Astrocyte of the cerebellum (primary cell): ENCODE results near the gene UPK3A.

ENCODE experiments used
- DNase-seq: peaks from one replicate; pipeline ENCODE4 v3.0.0-alpha.2; 2011; ENCODE audit warnings: low read depth
- H3K4me3 ChIP-seq: 2 replicates; pipeline ENCODE4 v1.5.1; 2011; ENCODE audit warnings: mild to moderate bottlenecking, low read depth, low read length, moderate library complexity
- in situ Hi-C: cut with HindIII; loops from 2 replicates; pipeline ENCODE4 v1.10.0; 2017; ENCODE audit warnings: low sequenced_read_pairs
- TF ChIP-seq, protein P1 (sequence below): IDR thresholded peaks from 2 replicates; pipeline ENCODE4 v1.5.1; 2012; ENCODE audit warnings: low read length, low read depth, moderate library complexity, mild to moderate bottlenecking; ENCODE audit errors: missing control alignments

Gene UPK3A

DNA sequence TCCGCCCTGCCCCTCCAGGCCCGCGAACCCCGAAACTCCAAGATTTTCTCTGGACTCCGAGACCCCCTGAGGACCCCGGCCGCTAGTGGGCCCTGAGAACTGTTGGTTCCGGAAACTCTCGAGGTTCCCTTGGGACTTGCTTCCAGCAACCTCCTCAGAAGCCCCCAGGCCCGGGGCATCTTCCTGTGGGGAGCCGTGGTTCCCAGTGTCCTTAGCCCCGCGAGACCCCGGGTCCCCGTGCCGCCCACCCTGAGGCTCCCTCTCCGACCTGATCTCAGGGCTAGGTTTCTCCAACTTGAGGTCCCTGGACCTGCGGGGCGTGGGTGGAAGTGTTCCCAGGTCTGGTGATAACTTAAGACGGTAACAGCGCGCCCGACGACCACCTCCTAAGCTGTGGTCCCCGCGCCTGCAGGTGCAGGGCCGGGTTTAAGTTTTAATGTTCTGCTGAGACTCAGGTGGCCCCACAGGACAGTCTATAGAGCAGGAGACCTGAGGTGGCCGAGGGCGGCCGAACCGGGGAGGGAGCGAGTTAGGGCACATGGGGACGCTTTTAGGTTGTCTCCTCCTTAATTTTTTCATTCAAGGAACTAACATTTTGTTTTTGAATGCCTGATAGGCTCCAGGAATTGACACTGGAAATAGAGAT is 25.7 kb downstream of the UPK3A start:
- TF ChIP-seq, protein P1, sequence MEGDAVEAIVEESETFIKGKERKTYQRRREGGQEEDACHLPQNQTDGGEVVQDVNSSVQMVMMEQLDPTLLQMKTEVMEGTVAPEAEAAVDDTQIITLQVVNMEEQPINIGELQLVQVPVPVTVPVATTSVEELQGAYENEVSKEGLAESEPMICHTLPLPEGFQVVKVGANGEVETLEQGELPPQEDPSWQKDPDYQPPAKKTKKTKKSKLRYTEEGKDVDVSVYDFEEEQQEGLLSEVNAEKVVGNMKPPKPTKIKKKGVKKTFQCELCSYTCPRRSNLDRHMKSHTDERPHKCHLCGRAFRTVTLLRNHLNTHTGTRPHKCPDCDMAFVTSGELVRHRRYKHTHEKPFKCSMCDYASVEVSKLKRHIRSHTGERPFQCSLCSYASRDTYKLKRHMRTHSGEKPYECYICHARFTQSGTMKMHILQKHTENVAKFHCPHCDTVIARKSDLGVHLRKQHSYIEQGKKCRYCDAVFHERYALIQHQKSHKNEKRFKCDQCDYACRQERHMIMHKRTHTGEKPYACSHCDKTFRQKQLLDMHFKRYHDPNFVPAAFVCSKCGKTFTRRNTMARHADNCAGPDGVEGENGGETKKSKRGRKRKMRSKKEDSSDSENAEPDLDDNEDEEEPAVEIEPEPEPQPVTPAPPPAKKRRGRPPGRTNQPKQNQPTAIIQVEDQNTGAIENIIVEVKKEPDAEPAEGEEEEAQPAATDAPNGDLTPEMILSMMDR = no peak
- no peak for DNase-seq
- H3K4me3 ChIP-seq = peak overlapping the region; percentile 81
- in situ Hi-C loops = no loop called here

DNA sequence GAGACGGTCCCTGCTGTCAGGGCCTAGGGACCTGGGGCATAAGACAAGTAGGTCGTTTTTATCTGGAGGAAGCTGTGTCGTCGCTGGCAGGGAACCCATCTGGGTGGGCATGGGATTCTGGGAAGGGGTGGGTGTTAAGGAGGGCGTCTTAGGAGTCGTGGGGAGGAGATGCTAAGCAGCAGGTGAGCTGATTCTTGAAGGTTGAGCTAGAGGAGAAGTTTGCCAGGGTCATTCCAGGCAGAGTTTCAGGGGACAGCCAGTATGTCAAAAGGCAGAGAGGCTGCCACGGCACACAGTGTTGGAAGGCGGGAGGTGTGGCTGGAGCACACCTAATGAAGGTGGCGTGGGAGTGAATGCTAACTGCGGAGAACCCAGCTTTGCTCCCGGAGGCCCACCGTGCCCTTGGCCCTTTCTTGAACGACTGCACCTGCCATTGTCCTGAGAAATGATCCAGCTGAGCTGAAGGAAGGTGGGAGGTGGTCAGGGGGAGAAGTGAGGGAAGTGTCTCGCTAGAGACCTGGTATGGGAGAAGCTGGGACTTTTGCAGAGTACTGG is 26.3 kb downstream of the UPK3A start:
- H3K4me3 ChIP-seq = peak overlapping the region; percentile 81
- TF ChIP-seq, protein P1 = no peak
- in situ Hi-C loops = no loop called here

DNA sequence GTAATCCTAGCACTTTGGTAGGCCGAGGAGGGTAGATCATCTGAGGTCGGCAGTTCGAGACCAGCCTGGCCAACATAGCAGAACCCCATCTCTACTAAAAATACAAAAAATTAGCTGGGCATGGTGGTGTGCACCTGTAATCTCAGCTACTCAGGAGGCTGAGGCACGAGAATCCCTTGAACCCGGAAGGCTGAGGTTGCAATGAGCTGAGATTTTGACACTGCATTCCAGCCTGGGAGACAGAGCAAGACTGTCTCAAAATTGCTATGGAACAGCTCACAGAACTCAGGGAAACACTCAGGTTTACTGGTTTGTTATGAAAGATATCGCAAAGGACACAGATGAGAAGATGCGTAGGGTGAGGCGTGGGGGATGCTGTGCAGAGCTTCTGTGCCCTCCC is 27.7 kb downstream of the UPK3A start:
- no peak overlapping the region for H3K4me3 ChIP-seq
- DNase-seq = no peak
- TF ChIP-seq, protein P1 = no peak
- in situ Hi-C loops = no loop called here

More for the DNA sequence above, 26.3 kb downstream of the UPK3A start:
- no peak for DNase-seq

DNA sequence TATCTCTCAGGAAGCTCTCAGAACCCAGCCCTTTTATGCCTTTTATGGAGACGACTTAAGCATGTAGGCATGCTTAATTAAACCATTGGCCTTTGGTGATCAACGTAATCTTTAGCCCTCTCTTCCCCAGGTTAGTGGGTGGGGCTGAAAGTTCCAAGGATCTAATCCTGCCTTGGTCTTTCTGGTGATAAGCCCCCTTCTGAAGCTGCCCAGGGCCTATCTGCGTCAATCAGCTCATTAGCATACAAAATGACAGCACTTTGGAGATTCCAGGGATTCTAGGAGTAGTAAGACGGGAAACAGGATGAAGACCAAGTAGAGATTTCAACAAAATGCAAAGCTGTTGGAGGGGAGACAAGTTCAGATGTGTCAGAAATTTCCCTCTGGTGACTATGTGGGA is 28.1 kb downstream of the UPK3A start:
- in situ Hi-C loops = no loop called here
- no peak for DNase-seq
- TF ChIP-seq, protein P1 = no peak
- H3K4me3 ChIP-seq = no peak overlapping the region

DNA sequence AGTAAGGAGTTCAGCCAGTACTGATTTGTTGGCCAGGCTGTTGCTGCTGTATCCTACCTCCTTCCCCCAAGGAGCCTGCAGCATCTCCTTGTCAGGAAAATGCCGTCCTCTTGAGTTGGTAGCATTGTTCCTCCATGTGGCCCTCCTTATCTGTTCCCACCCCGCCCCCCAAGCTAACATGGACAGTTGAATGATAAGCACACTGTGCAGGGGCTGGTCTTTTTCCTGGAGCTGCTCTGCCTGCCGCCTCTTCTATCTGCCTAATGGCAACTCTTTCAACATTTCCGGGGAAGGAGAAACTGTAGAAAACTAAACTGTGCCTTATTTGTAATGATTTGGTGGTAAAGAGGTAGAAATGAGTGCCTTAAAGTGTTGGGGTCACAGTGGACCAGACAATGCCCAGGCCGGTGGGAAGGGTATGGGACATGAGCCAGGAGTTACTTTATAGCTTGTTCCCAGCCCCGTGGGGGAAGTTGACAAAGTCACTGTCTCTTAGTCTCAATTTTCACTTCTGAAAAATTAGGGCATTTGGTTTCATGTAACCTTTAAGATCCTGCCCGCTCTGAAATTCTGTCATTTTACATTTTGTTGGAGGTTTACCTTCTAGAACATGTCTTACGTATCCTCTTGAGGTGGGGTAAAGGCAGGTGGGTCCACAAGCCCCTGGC is 29.4 kb downstream of the UPK3A start:
- DNase-seq = no peak
- no peak overlapping the region for H3K4me3 ChIP-seq
- in situ Hi-C loops = no loop called here
- TF ChIP-seq, protein P1 = no peak

DNA sequence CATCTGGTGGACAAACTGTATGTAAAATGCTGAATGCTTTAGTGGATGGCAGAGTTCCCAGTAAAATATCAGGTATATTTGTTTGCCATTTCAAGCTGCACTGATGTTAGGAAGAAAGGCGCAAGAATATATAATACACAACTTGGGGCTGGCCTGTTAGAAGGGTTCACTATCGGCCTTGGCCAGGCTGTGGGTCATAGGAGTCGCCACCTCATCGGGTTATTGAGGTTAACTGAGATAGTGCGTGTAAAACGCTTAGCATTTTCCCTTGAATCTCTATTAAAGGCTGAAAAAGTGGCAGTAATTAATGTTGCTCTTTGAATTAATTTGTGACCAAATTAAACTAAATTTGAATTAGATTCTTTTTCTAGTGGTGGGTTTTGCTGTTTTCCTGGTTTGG is 30.0 kb downstream of the UPK3A start:
- no peak overlapping the region for H3K4me3 ChIP-seq
- in situ Hi-C loops = no loop called here
- TF ChIP-seq, protein P1 = no peak
- DNase-seq = no peak
